IMR-90 (cell line): ENCODE measurements around the gene FOXP4. TPM values are rescaled to one million over a fixed set of nuclear protein-coding genes. Genes with fewer than 3 reads are reported as not detected.

Experiments
- ATAC-seq: fragments of 200-7000 bp; cut with Tn5 transposase; 2 replicates; pipeline ENCODE4 v1.9.1; 2020; ENCODE audit warnings: low read depth, mild to moderate bottlenecking, moderate library complexity
- BruUV-seq: library from RNA; stranded (reverse); fragments of 400-500 nt; replicated peaks from 2 replicates; lab custom pipeline; 2021; lab: Mats Ljungman, UMichigan
- CTCF ChIA-PET: fragments of 300-600 bp; formaldehyde crosslinking; extraction: SDS; loops from one replicate; lab custom pipeline; 2021; ENCODE audit warnings: antibody characterized with exemption; lab: Yijun Ruan, JAX
- POLR2A ChIA-PET: fragments of 300-600 bp; sonication (Branson Sonifier 250); formaldehyde crosslinking; loops from one replicate; lab custom pipeline; 2022; ENCODE audit warnings: antibody characterized with exemption; ENCODE audit not compliant: unreplicated experiment; lab: Charles Lee
- DNase-seq: peaks from one replicate; pipeline ENCODE4 v3.0.0; 2013
- H2AFZ ChIP-seq: replicated peaks from 2 replicates; pipeline ENCODE3; 2013; ENCODE audit warnings: low read length, mild to moderate bottlenecking; ENCODE audit not compliant: poor library complexity
- H2AK5ac ChIP-seq: 2 replicates; pipeline ENCODE4 v1.6.1; 2013; ENCODE audit warnings: low read depth, low read length, inconsistent platforms
- H2AK9ac ChIP-seq: replicated peaks from 2 replicates; pipeline ENCODE3; 2013; ENCODE audit warnings: mild to moderate bottlenecking, low read depth, low read length, moderate library complexity; ENCODE audit not compliant: poor library complexity
- H2BK120ac ChIP-seq: 2 replicates; pipeline ENCODE4 v1.6.1; 2013; ENCODE audit warnings: low read depth, low read length, inconsistent platforms
- H2BK15ac ChIP-seq: 3 replicates; pipeline ENCODE4 v1.6.1; 2013; ENCODE audit warnings: low read depth, low read length, inconsistent platforms
- H2BK20ac ChIP-seq: 2 replicates; pipeline ENCODE4 v1.6.1; 2013; ENCODE audit warnings: low read depth, mild to moderate bottlenecking, inconsistent platforms, low read length, moderate library complexity
- H2BK5ac ChIP-seq: 2 replicates; pipeline ENCODE4 v1.6.1; 2013; ENCODE audit warnings: mild to moderate bottlenecking, low read depth, low read length, inconsistent platforms; ENCODE audit not compliant: poor library complexity, severe bottlenecking
- H3K14ac ChIP-seq: replicated peaks from 2 replicates; pipeline ENCODE4 v1.6.1; 2013; ENCODE audit warnings: low read depth, low read length, inconsistent platforms
- H3K18ac ChIP-seq: 2 replicates; pipeline ENCODE4 v1.6.1; 2013; ENCODE audit warnings: low read depth, low read length, control low read depth
- H3K23ac ChIP-seq: 2 replicates; pipeline ENCODE4 v1.6.1; 2013; ENCODE audit warnings: low read depth, low read length, inconsistent platforms
- H3K27ac ChIP-seq: 2 replicates; pipeline ENCODE4 v1.5.1; 2013; ENCODE audit warnings: mild to moderate bottlenecking, control low read depth, low read length; ENCODE audit not compliant: insufficient read depth
- H3K27me3 ChIP-seq: 2 replicates; pipeline ENCODE4 v1.6.1; 2013; ENCODE audit warnings: low read length; ENCODE audit not compliant: control insufficient read depth, insufficient read depth
- H3K36me3 ChIP-seq: 2 replicates; pipeline ENCODE4 v1.6.1; 2013; ENCODE audit warnings: low read length, mixed read lengths; ENCODE audit not compliant: control insufficient read depth, insufficient read depth
- H3K4ac ChIP-seq: 2 replicates; pipeline ENCODE4 v1.6.1; 2013; ENCODE audit warnings: low read depth, low read length, inconsistent platforms
- H3K4me1 ChIP-seq: 2 replicates; pipeline ENCODE4 v1.6.1; 2013; ENCODE audit warnings: low read length, mixed read lengths; ENCODE audit not compliant: control insufficient read depth, insufficient read depth
- H3K4me2 ChIP-seq: 2 replicates; pipeline ENCODE4 v1.6.1; 2013; ENCODE audit warnings: low read depth, mild to moderate bottlenecking, control low read depth, low read length, moderate library complexity
- H3K4me3 ChIP-seq: 2 replicates; pipeline ENCODE4 v1.5.1; 2013; ENCODE audit warnings: low read depth, mild to moderate bottlenecking, control low read depth, low read length, moderate library complexity; ENCODE audit not compliant: insufficient read depth
- H3K56ac ChIP-seq: 2 replicates; pipeline ENCODE4 v1.6.1; 2013; ENCODE audit warnings: low read length, inconsistent platforms; ENCODE audit not compliant: insufficient read depth; ENCODE audit errors: extremely low read depth
- H3K79me1 ChIP-seq, 2 experiments: 2 replicates each; pipeline ENCODE4 v1.6.1; 2013; ENCODE audit warnings: low read length in 2 of 2, inconsistent platforms in 1 of 2, low read depth in 1 of 2
- H3K9ac ChIP-seq: 2 replicates; pipeline ENCODE4 v1.6.1; 2013; ENCODE audit warnings: low read depth, low read length, control low read depth
- H3K9me1 ChIP-seq: 2 replicates; pipeline ENCODE4 v1.6.1; 2013; ENCODE audit warnings: low read length, inconsistent platforms; ENCODE audit not compliant: insufficient read depth
- H3K9me3 ChIP-seq: 2 replicates; pipeline ENCODE4 v1.6.1; 2013; ENCODE audit warnings: low read length; ENCODE audit not compliant: control insufficient read depth, insufficient read depth
- H4K20me1 ChIP-seq: 2 replicates; pipeline ENCODE4 v1.6.1; 2013; ENCODE audit warnings: low read length, inconsistent platforms; ENCODE audit not compliant: insufficient read depth
- H4K5ac ChIP-seq: 2 replicates; pipeline ENCODE4 v1.6.1; 2013; ENCODE audit warnings: mild to moderate bottlenecking, low read depth, low read length, control low read depth
- H4K8ac ChIP-seq, 2 experiments: 2 replicates each; pipeline ENCODE4 v1.6.1; 2013; ENCODE audit warnings: low read depth in 2 of 2, low read length in 2 of 2, control low read depth in 1 of 2, inconsistent platforms in 1 of 2
- H4K91ac ChIP-seq: 2 replicates; pipeline ENCODE4 v1.6.1; 2013; ENCODE audit warnings: low read depth, low read length, inconsistent platforms; ENCODE audit not compliant: insufficient read depth
- CHD1 ChIP-seq: IDR thresholded peaks from 2 replicates; pipeline ENCODE4 v1.6.1; 2012; ENCODE audit warnings: low read depth, low read length, improper control_type of control experiment
- FOS ChIP-seq: fragments of 150-350 bp; IDR thresholded peaks from 2 replicates; pipeline ENCODE4 v1.6.1; 2016; ENCODE audit warnings: low read depth, low read length
- NFE2L2 ChIP-seq: fragments of 150-350 bp; IDR thresholded peaks from 2 replicates; pipeline ENCODE4 v1.6.1; 2016; ENCODE audit warnings: low read depth, mild to moderate bottlenecking, low read length
- WGBS, 2 experiments: methylation state at CpG; one replicate each; pipeline versions ENCODE4 v1.1.5 to v1.1.7; 2013; ENCODE audit warnings: missing lambda C conversion rate in 2 of 2; ENCODE audit not compliant: insufficient read length in 1 of 2; ENCODE audit errors: extremely low coverage in 2 of 2; 5-methylcytosine and 5-hydroxymethylcytosine counted together
- dilution Hi-C: fragments of 300-500 bp; cut with HindIII; formaldehyde crosslinking; loops from one replicate; pipeline ENCODE4 v1.14.3; 2018; ENCODE audit warnings: low sequenced_read_pairs; ENCODE audit not compliant: unreplicated experiment
- in situ Hi-C: fragments of 300-500 bp; cut with MboI; formaldehyde crosslinking; loops from 3 replicates; pipeline ENCODE4 v1.14.3; 2019; ENCODE audit warnings: low sequenced_read_pairs, inconsistent platforms, mixed read lengths
- intact Hi-C: fragments of 100-400 bp; cut with micrococcal nuclease; formaldehyde crosslinking; loops from 2 replicates; pipeline ENCODE4 v1.10.0; 2022
- polyA plus RNA-seq, 3 experiments: library from polyadenylated mRNA; depleted of rRNA; stranded (reverse); fragments of >200 nt; gene quantifications; 2 replicates each; pipeline ENCODE4 v1.2.3, GENCODE V29; 2012; ENCODE audit warnings: low replicate concordance in 1 of 3
- total RNA-seq: library from RNA; depleted of rRNA; stranded (reverse); fragments of >200 nt; gene quantifications from 2 replicates; pipeline ENCODE4 v1.2.3, GENCODE V29; 2012

Gene FOXP4
- total and polyA plus RNA-seq, 2 of the 4 experiments (the other 2 are of a cell fraction), result 0.72 to 9.5 TPM

DNA sequence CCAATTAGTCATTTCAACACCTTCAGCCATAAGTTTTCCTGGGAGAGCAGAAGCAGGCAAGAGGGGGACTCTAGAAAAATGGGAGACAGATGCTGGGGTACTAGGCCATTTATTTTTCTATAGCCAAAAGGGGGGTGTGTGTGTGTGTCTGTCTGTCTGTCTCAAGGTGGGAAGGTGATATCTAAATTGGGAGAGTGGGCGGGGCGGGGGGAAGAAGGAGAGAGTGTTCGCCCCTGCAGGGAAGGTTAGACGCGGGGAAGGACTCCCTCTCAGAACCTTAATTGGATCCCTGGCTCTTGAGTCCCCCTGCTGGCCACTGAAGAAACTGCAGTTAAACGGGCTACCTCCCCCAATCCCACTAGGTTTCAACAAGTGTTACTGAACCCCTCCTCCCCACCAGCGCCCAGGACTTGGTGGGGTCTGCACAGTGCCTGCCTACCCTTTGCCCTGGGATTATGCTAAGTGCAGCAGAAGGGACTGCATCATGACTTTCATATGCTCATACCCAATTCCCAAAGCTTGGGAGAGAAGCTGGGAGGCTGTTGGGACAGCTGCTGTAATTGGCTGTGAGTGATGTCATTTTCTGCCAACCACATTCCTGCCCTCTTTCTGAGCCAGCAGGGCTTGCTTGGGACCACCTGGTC, 45.8 kb downstream of the FOXP4 start (continued):
- TF ChIP-seq FOS, result no peak

DNA sequence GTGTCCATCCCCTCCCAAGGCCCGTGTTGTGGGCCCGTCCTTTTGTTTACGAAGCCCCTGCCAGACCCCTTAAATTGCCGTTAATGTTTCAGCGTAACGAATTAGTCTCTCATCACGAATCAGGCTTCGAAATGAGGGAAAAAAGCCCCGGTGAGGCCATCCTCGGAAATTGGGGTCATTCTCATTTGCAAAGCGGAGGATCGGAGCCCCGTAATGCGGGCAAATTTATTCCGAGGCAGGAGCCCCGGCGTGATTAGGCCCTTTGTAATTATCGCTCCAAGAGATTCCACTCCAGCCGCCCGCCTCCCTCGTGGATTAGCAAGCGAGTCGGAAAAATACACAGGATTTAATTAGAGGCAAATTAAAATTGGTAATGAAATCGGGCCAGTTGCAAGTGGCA, 47.2 kb downstream of the FOXP4 start:
- dilution Hi-C loops (no loop called here), intact Hi-C loops (loop anchor here (2.0 kb wide), 1 partner anchor 47 kb away; the partner anchor contains the start of gene FOXP4), in situ Hi-C loops (loop anchor here (5.0 kb wide), 2 partner anchors 171 to 221 kb away; no protein-coding TSS in a partner anchor)

More for the DNA sequence above, 47.2 kb downstream of the FOXP4 start:
- H3K9ac ChIP-seq, result no peak overlapping the region
- no peak for DNase-seq
- no peak overlapping the region for H3K18ac ChIP-seq
- no peak overlapping the region for H4K8ac ChIP-seq
- no peaks in the 10 kb centered on the region for H3K27me3 ChIP-seq
- no peak overlapping the region for H2BK15ac ChIP-seq
- H2AFZ ChIP-seq, result no peak overlapping the region
- ChIA-PET POLR2A (no interaction called here), CTCF (no interaction called here)
- H3K4me2 ChIP-seq, result no peak overlapping the region
- no peak overlapping the region for H4K91ac ChIP-seq
- H2BK120ac ChIP-seq, result no peak overlapping the region
- no peak for ATAC-seq
- H2AK9ac ChIP-seq, result no peak overlapping the region
- H4K5ac ChIP-seq, result no peak overlapping the region
- H3K23ac ChIP-seq, result no peak overlapping the region
- no peak overlapping the region for H3K4ac ChIP-seq
- H2BK5ac ChIP-seq, result no peak overlapping the region
- H3K79me1 ChIP-seq, result no peaks in the 10 kb centered on the region
- WGBS, 2 experiments, result 93% methylated on average over 20 of the region's 24 CpGs; no CpG with 5 or more reads in 1 of the 2 experiments
- TF ChIP-seq NFE2L2, result no peak
- TF ChIP-seq CHD1, result no peak
- no peak for TF ChIP-seq FOS
- no TSS peak for BruUV-seq
- no peak overlapping the region for H3K27ac ChIP-seq
- H3K56ac ChIP-seq, result no peak overlapping the region
- no peak overlapping the region for H3K4me3 ChIP-seq
- no peaks in the 10 kb centered on the region for H3K4me1 ChIP-seq
- peaks cover 38% of the 10 kb centered on the region for H3K36me3 ChIP-seq
- H3K9me1 ChIP-seq, result no peaks in the 10 kb centered on the region
- no peak overlapping the region for H3K14ac ChIP-seq
- peaks cover 6% of the 10 kb centered on the region for H4K20me1 ChIP-seq
- H3K9me3 ChIP-seq, result no peaks in the 10 kb centered on the region
- H2BK20ac ChIP-seq, result no peak overlapping the region
- no peak overlapping the region for H2AK5ac ChIP-seq
